NCI-H1930 (cell line): ENCODE measurements around the gene FAM50A.
"Not testable (repeated sequence)": the region's sequence is repeated elsewhere in the genome, so short reads cannot be mapped to it uniquely, and the experiment has no call there.

Experiments
- DNase-seq, 2 experiments: peaks; one replicate each; lab custom pipeline; 2025; lab: John Stamatoyannopoulos, UW

Gene FAM50A

GRCh38 chrX:154484255-154485149, 40.6 kb downstream of the FAM50A start:
- no peak for DNase-seq

GRCh38 chrX:154485150-154486051, 41.5 kb downstream of the FAM50A start:
- DNase-seq, result no peak

- no peak for DNase-seq
Measured at GRCh38 chrX:154486052-154486395, 42.1 kb downstream of the FAM50A start.

- peak; percentile 18 to 50 for DNase-seq
Measured at GRCh38 chrX:154486396-154487207, 42.7 kb downstream of the FAM50A start, which contains the start of gene UBL4A. UBL4A (minus strand) TSS chrX:154486615; CDS start chrX:154486584, 31 bp downstream.

GRCh38 chrX:154487518-154488290, 43.8 kb downstream of the FAM50A start:
- DNase-seq, result no peak

GRCh38 chrX:154488336-154489075, 44.6 kb downstream of the FAM50A start:
- DNase-seq, result no peak

GRCh38 chrX:154489182-154489581, 45.2 kb downstream of the FAM50A start:
- no peak for DNase-seq

- DNase-seq, result no peak
Measured at GRCh38 chrX:154490021-154490413, 46.1 kb downstream of the FAM50A start.

GRCh38 chrX:154490414-154491083, 46.6 kb downstream of the FAM50A start, which contains the start of gene SLC10A3:
SLC10A3 (minus strand) TSS chrX:154490629; CDS start chrX:154488940, 1,689 bp downstream.
- peak; percentile 88 to 92 for DNase-seq

- DNase-seq, result no peak
Measured at GRCh38 chrX:154494715-154495114, 50.8 kb downstream of the FAM50A start.

GRCh38 chrX:154495472-154495922, 51.6 kb downstream of the FAM50A start:
- DNase-seq, result no peak

GRCh38 chrX:154496591-154497137, 52.7 kb downstream of the FAM50A start:
- not testable (repeated sequence) for DNase-seq
